Esophagus muscularis mucosa (tissue), 4 donors: ENCODE measurements around the gene PCDHGC5. TPM values are rescaled to one million over a fixed set of nuclear protein-coding genes. Genes with fewer than 3 reads are reported as not detected.

ENCODE experiments used
- DNase-seq: peaks from one replicate; pipeline ENCODE4 v3.0.0-alpha.2; 2017; ENCODE audit errors: extremely low spot score
- H3K27ac ChIP-seq, 4 donors: fragments of 200-600 bp; sonication (generic); replicated peaks in 1 of 4; 1 replicate in 3 of 4; 2 replicates in 1 of 4; pipeline ENCODE4 v1.5.1; 2016 to 2019; ENCODE audit warnings: mild to moderate bottlenecking in 1 of 4
- H3K27me3 ChIP-seq, 4 donors: fragments of 200-600 bp; sonication (generic); one replicate each; pipeline versions ENCODE4 v1.5.1 to v1.6.0; 2016 to 2019
- H3K36me3 ChIP-seq, 4 donors: fragments of 200-600 bp; sonication (generic); one replicate each; pipeline ENCODE4 v1.5.1; 2016 to 2019
- H3K4me1 ChIP-seq, 4 donors: fragments of 200-600 bp; sonication (generic); one replicate each; pipeline ENCODE4 v1.5.1; 2016 to 2019
- H3K4me3 ChIP-seq, 4 donors: fragments of 200-600 bp; sonication (generic); 1 replicate in 2 of 4; 2 replicates in 2 of 4; pipeline ENCODE4 v1.5.1; 2016 to 2019; ENCODE audit warnings: mild to moderate bottlenecking in 4 of 4, moderate library complexity in 1 of 4
- H3K9me3 ChIP-seq, 4 donors: fragments of 200-600 bp; sonication (generic); 1 replicate in 3 of 4; 2 replicates in 1 of 4; pipeline ENCODE4 v1.5.1; 2016 to 2019
- CTCF ChIP-seq, 3 experiments: fragments of 200-600 bp in 2 of 3; fragments of 450-650 bp in 1 of 3; sonication (generic) in 2 of 3; IDR thresholded peaks; one replicate each; pipeline ENCODE4 v1.5.1; 2017 to 2019; ENCODE audit warnings: antibody characterized with exemption in 3 of 3, mild to moderate bottlenecking in 2 of 3, moderate library complexity in 1 of 3
- EP300 ChIP-seq: sonication (generic); formaldehyde crosslinking; IDR thresholded peaks from one replicate; pipeline ENCODE4 v1.6.1; 2017; ENCODE audit warnings: antibody characterized with exemption
- POLR2A ChIP-seq: fragments of 450-650 bp; IDR thresholded peaks from one replicate; pipeline ENCODE4 v1.6.1; 2017; ENCODE audit warnings: antibody characterized with exemption, moderate library complexity, mild to moderate bottlenecking, low read depth
- POLR2AphosphoS5 ChIP-seq, 2 donors: sonication (generic); formaldehyde crosslinking; IDR thresholded peaks; one replicate each; pipeline ENCODE4 v1.6.1; 2017; ENCODE audit warnings: antibody characterized with exemption in 2 of 2
- WGBS: methylation state at CpG from one replicate; pipeline ENCODE4 v1.1.5; 2018; 5-methylcytosine and 5-hydroxymethylcytosine counted together
- intact Hi-C: fragments of 100-400 bp; cut with DNase I; formaldehyde crosslinking; loops from one replicate; pipeline ENCODE4 v1.15.1; 2023
- total RNA-seq, 4 donors: library from RNA; depleted of rRNA; stranded (reverse); fragments of >200 nt; gene quantifications; one replicate each; pipeline versions ENCODE4 v1.1.0 to v1.2.1, GENCODE V29; 2016

Gene PCDHGC5
- total RNA-seq, 4 donors from 2014 or later: 0.71 to 3.7 (median 1.4) TPM

- Histone ChIP-seq H3K27me3 (no peaks in the 10 kb centered on the region), H3K27ac (peak overlapping the region; percentile 87 to 95 (median 92)), H3K36me3 (peaks cover 3 to 63% (median 44%) of the 10 kb centered on the region in 4 donors), H3K9me3 (no peaks in the 10 kb centered on the region), H3K4me3 (peak overlapping the region; percentile 36 to 56 (median 48)), H3K4me1 (peaks cover 44 to 49% (median 47%) of the 10 kb centered on the region in 4 donors)
- intact Hi-C loops: no loop called here
- 36% methylated on average over 10 of the region's 11 CpGs for WGBS
- TF ChIP-seq EP300: no peak
- TF ChIP-seq POLR2AphosphoS5 (IDR thresholded peaks at IDR 0.05): peak; percentile 44 to 54
- no peak for TF ChIP-seq CTCF (IDR thresholded peaks at IDR 0.05)
- DNase-seq: no peak
Measured at GRCh38 chr5:141507387-141508091, 18.7 kb downstream of the PCDHGC5 start.

- Histone ChIP-seq H3K4me1 (peaks cover 50 to 58% (median 53%) of the 10 kb centered on the region in 4 donors), H3K27ac (peak overlapping the region; percentile 87 to 95 (median 92)), H3K36me3 (peaks cover 0 to 55% (median 40%) of the 10 kb centered on the region in 4 donors), H3K27me3 (no peaks in the 10 kb centered on the region), H3K4me3 (peak overlapping the region; percentile 36 to 56 (median 48)), H3K9me3 (no peaks in the 10 kb centered on the region)
- TF ChIP-seq POLR2AphosphoS5 (IDR thresholded peaks at IDR 0.05): no peak
- TF ChIP-seq EP300: no peak
- intact Hi-C loops: no loop called here
- no peak for DNase-seq
- WGBS: 30% methylated on average over 9 of the region's 9 CpGs
Measured at GRCh38 chr5:141508440-141508797, 19.5 kb downstream of the PCDHGC5 start.

DNA sequence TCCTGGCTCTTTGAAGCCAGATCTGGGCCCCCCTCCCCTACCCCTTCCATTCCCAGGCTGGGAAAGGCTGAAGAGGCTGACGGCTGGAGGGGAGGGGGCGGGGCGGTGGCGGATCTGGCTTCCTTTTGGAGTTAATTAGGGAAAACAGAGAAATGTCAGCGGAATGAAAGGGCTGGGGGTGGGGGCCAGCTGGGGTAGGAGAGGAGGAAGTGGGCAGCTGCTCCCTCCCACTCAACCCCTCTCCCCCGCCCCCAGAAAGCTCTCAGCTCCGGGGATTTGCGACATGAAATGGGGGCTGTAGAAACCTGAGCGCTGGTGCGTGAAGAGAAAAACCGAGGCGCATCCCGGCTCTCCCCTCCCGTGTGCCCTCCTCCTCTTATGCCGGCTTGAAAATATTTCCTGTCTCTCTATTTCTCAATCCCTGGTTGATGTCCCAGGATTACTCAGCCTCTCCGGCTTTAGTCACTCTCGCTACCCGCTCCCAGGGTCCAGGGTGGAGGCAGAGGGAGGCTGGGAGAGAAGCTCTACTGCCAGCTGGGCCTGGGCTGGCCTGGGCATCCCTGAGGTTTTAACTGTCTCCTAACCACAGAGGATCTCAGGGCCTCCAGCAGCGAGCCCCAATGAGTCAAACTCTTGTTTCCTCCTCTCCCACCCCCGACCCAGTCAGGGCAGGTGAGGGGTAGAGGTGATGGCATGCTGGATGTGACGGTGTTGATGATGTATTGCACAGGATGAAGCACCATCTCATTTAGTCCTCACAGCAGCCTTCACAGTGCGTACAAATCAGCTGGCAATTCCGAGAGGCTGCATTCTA is 20.1 kb downstream of the PCDHGC5 start:
- WGBS: 14% methylated on average over 20 of the region's 23 CpGs
- DNase-seq: no peak
- Histone ChIP-seq H3K27me3 (no peaks in the 10 kb centered on the region), H3K4me1 (peaks cover 55 to 64% (median 58%) of the 10 kb centered on the region in 4 donors), H3K9me3 (no peaks in the 10 kb centered on the region), H3K4me3 (peak overlapping the region; percentile 36 to 56 (median 48)), H3K27ac (peak overlapping the region; percentile 87 to 95 (median 92)), H3K36me3 (peaks cover 0 to 52% (median 37%) of the 10 kb centered on the region in 4 donors)
- intact Hi-C loops: no loop called here
- TF ChIP-seq POLR2A (peak; percentile 34), POLR2AphosphoS5 (IDR thresholded peaks at IDR 0.05) (peak; percentile 60 to 88), EP300 (no peak)

DNA sequence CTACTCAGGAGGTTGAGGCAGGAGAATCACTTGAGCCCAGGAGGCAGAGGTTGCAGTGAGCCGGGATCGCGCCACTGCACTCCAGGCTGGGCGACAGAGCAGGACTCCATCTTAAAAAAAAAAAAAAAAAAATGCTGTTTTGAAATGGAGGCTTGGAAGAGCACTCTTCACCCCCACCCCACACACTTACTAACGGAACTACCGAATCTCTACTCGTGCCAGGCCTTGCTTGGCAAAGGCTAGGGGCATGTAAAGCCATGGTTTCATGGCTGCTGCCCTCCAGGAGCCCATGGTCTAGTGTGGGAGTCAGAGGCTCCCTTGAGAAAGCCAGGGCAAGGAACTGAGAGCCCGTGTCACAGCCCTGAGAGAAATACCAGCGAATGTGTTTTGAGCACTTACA is 21.3 kb downstream of the PCDHGC5 start:
- Histone ChIP-seq H3K4me3 (no peak overlapping the region), H3K27ac (peak overlapping the region; percentile 87 to 95 (median 92)), H3K4me1 (peaks cover 66 to 75% (median 69%) of the 10 kb centered on the region in 4 donors), H3K27me3 (no peaks in the 10 kb centered on the region), H3K9me3 (no peaks in the 10 kb centered on the region), H3K36me3 (peaks cover 0 to 48% (median 34%) of the 10 kb centered on the region in 4 donors)
- no peak for TF ChIP-seq EP300
- no peak for TF ChIP-seq POLR2A
- TF ChIP-seq CTCF (IDR thresholded peaks at IDR 0.05): no peak
- no peak for TF ChIP-seq POLR2AphosphoS5 (IDR thresholded peaks at IDR 0.05)
- WGBS: 91% methylated on average over 9 of the region's 9 CpGs
- intact Hi-C loops: no loop called here
- DNase-seq: no peak

GRCh38 chr5:141510850-141511601 is 22.1 kb downstream of the PCDHGC5 start:
- 90% methylated on average over 14 of the region's 14 CpGs for WGBS
- TF ChIP-seq POLR2AphosphoS5 (IDR thresholded peaks at IDR 0.05): no peak
- TF ChIP-seq CTCF (IDR thresholded peaks at IDR 0.05): no peak
- no peak for TF ChIP-seq EP300
- no peak for TF ChIP-seq POLR2A
- no peak overlapping the region for H3K4me3 ChIP-seq
- intact Hi-C loops: no loop called here
- H3K36me3 ChIP-seq: peaks cover 0 to 45% (median 27%) of the 10 kb centered on the region in 4 donors
- peak overlapping the region in 3 of 4 donors; percentile 92 to 97 (median 95) for H3K27ac ChIP-seq
- no peaks in the 10 kb centered on the region for H3K9me3 ChIP-seq
- DNase-seq: no peak
- peaks cover 75 to 84% (median 78%) of the 10 kb centered on the region in 4 donors for H3K4me1 ChIP-seq
- no peaks in the 10 kb centered on the region for H3K27me3 ChIP-seq
